HepG2 (cell line): Measurements from ENCODE around the gene P2RX2. TPM values are rescaled to one million over a fixed set of nuclear protein-coding genes. Genes with fewer than 3 reads are reported as not detected.

Source experiments
- ATAC-seq: fragments of 200-7000 bp; cut with Tn5 transposase; 3 replicates; pipeline ENCODE4 v1.9.1; 2020; ENCODE audit warnings: mild to moderate bottlenecking, moderate library complexity
- BruUV-seq: library from RNA; stranded (reverse); fragments of 400-500 nt; replicated peaks from 2 replicates; lab custom pipeline; 2021; lab: Mats Ljungman, UMichigan
- CTCF ChIA-PET: fragments of 300-600 bp; formaldehyde crosslinking; extraction: SDS; loops from one replicate; lab custom pipeline; 2021; ENCODE audit warnings: low total read pairs, inconsistent platforms, low intra/inter-chr PET ratio; lab: Yijun Ruan, JAX
- POLR2A ChIA-PET: fragments of 350-600 bp; sonication (Branson Sonifier 250); formaldehyde crosslinking; loops from one replicate; lab custom pipeline; 2020; ENCODE audit warnings: antibody characterized with exemption, inconsistent platforms; lab: Yijun Ruan, JAX
- DNase-seq: peaks from one replicate; pipeline ENCODE4 v3.0.0-alpha.2; 2015; ENCODE audit warnings: low spot score
- FAIRE-seq: peaks from 3 replicates; lab custom pipeline; 2011; peaks lifted over from hg19 to GRCh38; lab: Jason Lieb, UNC
- H2AFZ ChIP-seq: one replicate; pipeline ENCODE4 v1.6.1; 2011; ENCODE audit warnings: low read length, inconsistent platforms
- H3K27ac ChIP-seq: fragments of 300-600 bp; 3 replicates; pipeline ENCODE4 v1.8.0; 2011; ENCODE audit warnings: mixed run types, mild to moderate bottlenecking, mixed read lengths, low read length, inconsistent platforms; ENCODE audit not compliant: insufficient read depth; ENCODE audit errors: extremely low read length
- H3K27me3 ChIP-seq, 2 experiments: fragments of 200-600 bp in 1 of 2; 2 replicates in 1 of 2; 3 replicates in 1 of 2; pipeline versions ENCODE4 v1.6.0 to v1.8.0; 2011; ENCODE audit warnings: low read length in 2 of 2, mild to moderate bottlenecking in 2 of 2, moderate library complexity in 2 of 2, inconsistent platforms in 1 of 2; ENCODE audit not compliant: insufficient read depth in 2 of 2, control insufficient read depth in 1 of 2
- H3K36me3 ChIP-seq, 2 experiments: fragments of 200-600 bp in 1 of 2; replicated peaks in 1 of 2; 2 replicates in 1 of 2; 3 replicates in 1 of 2; pipeline versions ENCODE4 v1.5.1 to v1.8.0; 2011; ENCODE audit warnings: low read length in 2 of 2, inconsistent platforms in 1 of 2; ENCODE audit not compliant: insufficient read depth in 2 of 2, control insufficient read depth in 1 of 2
- H3K4me1 ChIP-seq: 2 replicates; pipeline ENCODE4 v1.5.1; 2012; ENCODE audit warnings: low read length, inconsistent platforms; ENCODE audit not compliant: insufficient read depth
- H3K4me2 ChIP-seq: 2 replicates; pipeline ENCODE4 v1.6.0; 2011; ENCODE audit warnings: low read depth, low read length, inconsistent platforms
- H3K4me3 ChIP-seq, 3 experiments: fragments of 200-600 bp in 1 of 3; sonication (generic), shearing (Covaris generic) in 1 of 3; replicated peaks in 1 of 3; 2 replicates each; pipeline ENCODE4 v1.5.1; 2011 to 2016; ENCODE audit warnings: low read length in 3 of 3, inconsistent platforms in 2 of 3, low read depth in 2 of 3, mild to moderate bottlenecking in 2 of 3, control low read depth in 1 of 3, mixed read lengths in 1 of 3; ENCODE audit not compliant: insufficient read depth in 1 of 3
- H3K79me2 ChIP-seq: one replicate; pipeline ENCODE4 v1.6.1; 2011; ENCODE audit warnings: low read length, inconsistent platforms; ENCODE audit not compliant: insufficient read depth
- H3K9ac ChIP-seq: 2 replicates; pipeline ENCODE4 v1.6.0; 2011; ENCODE audit warnings: mild to moderate bottlenecking, low read depth, low read length, inconsistent platforms; ENCODE audit not compliant: insufficient read depth
- H3K9me3 ChIP-seq: 2 replicates; pipeline ENCODE4 v1.5.1; 2012; ENCODE audit warnings: mild to moderate bottlenecking, low read length
- H4K20me1 ChIP-seq: 2 replicates; pipeline ENCODE4 v1.6.0; 2011; ENCODE audit warnings: inconsistent platforms, mild to moderate bottlenecking, low read length, moderate library complexity; ENCODE audit not compliant: insufficient read depth
- ARHGAP35 ChIP-seq: sonication (generic); formaldehyde crosslinking; IDR thresholded peaks from 2 replicates; pipeline ENCODE4 v1.9.0; 2022; ENCODE audit warnings: mild to moderate bottlenecking, inconsistent platforms, moderate library complexity, missing genetic modification reagents, borderline replicate concordance
- HMG20B ChIP-seq: conservative IDR thresholded peaks from 2 replicates; pipeline ENCODE4 v1.6.1; 2016; ENCODE audit warnings: missing genetic modification reagents, missing compliant biosample characterization
- IKZF4 ChIP-seq: sonication (generic); formaldehyde crosslinking; IDR thresholded peaks from 2 replicates; pipeline ENCODE4 v1.5.1; 2020; ENCODE audit warnings: borderline replicate concordance, mild to moderate bottlenecking, low read depth, missing genetic modification reagents; ENCODE audit errors: not compliant biosample characterization
- IRF2 ChIP-seq: IDR thresholded peaks from 2 replicates; pipeline ENCODE4 v1.6.1; 2018; ENCODE audit warnings: missing genetic modification reagents, missing compliant biosample characterization
- MYNN ChIP-seq: sonication (generic); formaldehyde crosslinking; IDR thresholded peaks from 2 replicates; pipeline ENCODE4 v1.4.0; 2020; ENCODE audit warnings: mild to moderate bottlenecking, low read depth, missing genetic modification reagents
- NR2F2 ChIP-seq: IDR thresholded peaks from 2 replicates; pipeline ENCODE4 v1.6.1; 2012; ENCODE audit warnings: low read depth, inconsistent platforms, borderline replicate concordance
- ZNF12 ChIP-seq: sonication (generic); formaldehyde crosslinking; IDR thresholded peaks from 2 replicates; pipeline ENCODE4 v1.5.0; 2020; ENCODE audit warnings: missing genetic modification reagents
- ZNF382 ChIP-seq: sonication (generic); formaldehyde crosslinking; IDR thresholded peaks from 2 replicates; pipeline ENCODE4 v1.5.0; 2020; ENCODE audit warnings: missing genetic modification reagents, mild to moderate bottlenecking, borderline replicate concordance
- ZNF414 ChIP-seq: sonication (generic); formaldehyde crosslinking; IDR thresholded peaks from 2 replicates; pipeline ENCODE4 v1.5.0; 2020; ENCODE audit warnings: missing genetic modification reagents
- ZNF687 ChIP-seq: sonication (generic); formaldehyde crosslinking; IDR thresholded peaks from 2 replicates; pipeline ENCODE4 v1.5.1; 2020; ENCODE audit warnings: mild to moderate bottlenecking, missing genetic modification reagents, moderate library complexity
- ZNF770 ChIP-seq: sonication (generic); formaldehyde crosslinking; IDR thresholded peaks from 2 replicates; pipeline ENCODE4 v1.5.0; 2020; ENCODE audit warnings: mild to moderate bottlenecking, missing genetic modification reagents
- WGBS: methylation state at CpG from one replicate; pipeline ENCODE4 v1.1.6; 2017; ENCODE audit warnings: low lambda C conversion rate; 5-methylcytosine and 5-hydroxymethylcytosine counted together
- in situ Hi-C: cut with HindIII; loops from 2 replicates; pipeline ENCODE4 v1.10.0; 2017; ENCODE audit warnings: low pct_unique_long_range_greater_than_20kb; ENCODE audit not compliant: extremely low pct_ligation_motif_present
- intact Hi-C: fragments of 100-400 bp; cut with micrococcal nuclease; formaldehyde crosslinking; loops from one replicate; pipeline ENCODE4 v1.10.0; 2022; ENCODE audit not compliant: unreplicated experiment
- polyA plus RNA-seq, 8 experiments: library from polyadenylated mRNA; depleted of rRNA in 3 of 8; stranded (reverse) in 7 of 8; unstranded in 1 of 8; fragments of >200 nt; fragmentation: Illumina TruSeq in 4 of 8; extraction: Trizol in 4 of 8; gene quantifications; 2 replicates each; pipeline versions ENCODE4 v1.2.1 to v1.2.3, GENCODE V29; 2011 to 2016; ENCODE audit warnings: low read depth in 4 of 8, missing spikeins in 1 of 8, mixed read lengths in 1 of 8; ENCODE audit not compliant: insufficient read depth in 1 of 8
- total RNA-seq, 5 experiments: library from RNA; depleted of rRNA; stranded (reverse); fragments of >200 nt; fragmentation: Illumina TruSeq; extraction: Trizol; gene quantifications; 2 replicates each; pipeline ENCODE4 v1.2.3, GENCODE V29; 2016; ENCODE audit warnings: low read depth in 1 of 5

The P2RX2 gene
- total and polyA plus RNA-seq, 2 of the 13 experiments (the other 11 are each of a cell fraction or from before 2014, with no cell fraction given) = not detected

- DNase-seq (no peak), ATAC-seq (no peak)
- Histone ChIP-seq H3K4me2 (no peak overlapping the region), H3K27me3 (peaks cover 7 to 42% of the 10 kb centered on the region in 2 experiments; a peak in 4 of 5 replicates), H3K9ac (no peak overlapping the region), H3K4me1 (peaks cover 20% of the 10 kb centered on the region), H3K79me2 (no peaks in the 10 kb centered on the region), H4K20me1 (no peaks in the 10 kb centered on the region)
- ChIA-PET POLR2A (no interaction called here), CTCF (no interaction called here)
- no TSS peak for BruUV-seq
- TF ChIP-seq ZNF382 (CRISPR knock-in tag) = no peak
- peak; percentile 31; the same call in 1 of the 2 replicates for TF ChIP-seq ZNF770
- TF ChIP-seq, all 625 proteins: peak for 1
- H2AFZ ChIP-seq = no peak overlapping the region
- no peaks in the 10 kb centered on the region for H3K9me3 ChIP-seq
- in situ Hi-C loops = no loop called here
- H3K27ac ChIP-seq = no peak overlapping the region
- no peak overlapping the region for H3K4me3 ChIP-seq
- FAIRE-seq = no peak
- WGBS = 53% methylated on average over 11 of the region's 11 CpGs
- no peaks in the 10 kb centered on the region for H3K36me3 ChIP-seq
- intact Hi-C loops = no loop called here
Measured at GRCh38 chr12:132595183-132595582, 23.4 kb upstream of the P2RX2 start.

GRCh38 chr12:132596016-132596415 lies 22.6 kb upstream of the P2RX2 start:
- no peak overlapping the region for H3K9ac ChIP-seq
- no peaks in the 10 kb centered on the region for H3K9me3 ChIP-seq
- ATAC-seq (no peak), DNase-seq (no peak), FAIRE-seq (no peak)
- H2AFZ ChIP-seq = no peak overlapping the region
- no peak overlapping the region for H3K4me2 ChIP-seq
- no peak overlapping the region for H3K4me3 ChIP-seq
- WGBS = 61% methylated on average over 16 of the region's 18 CpGs
- no peaks in the 10 kb centered on the region for H3K79me2 ChIP-seq
- BruUV-seq = no TSS peak
- intact Hi-C loops (no loop called here), in situ Hi-C loops (no loop called here)
- ChIA-PET POLR2A (no interaction called here), CTCF (no interaction called here)
- H3K36me3 ChIP-seq = no peaks in the 10 kb centered on the region
- no peaks in the 10 kb centered on the region for H4K20me1 ChIP-seq
- H3K27ac ChIP-seq = no peak overlapping the region
- H3K27me3 ChIP-seq = peaks cover 7 to 42% of the 10 kb centered on the region in 2 experiments; a peak in 4 of 5 replicates
- H3K4me1 ChIP-seq = peaks cover 28% of the 10 kb centered on the region
- TF ChIP-seq IKZF4 (no peak), IRF2 (CRISPR knock-in tag) (no peak), MYNN (no peak), ZNF414 (no peak), ZNF687 (peak; percentile 14; the same call in 1 of the 2 replicates), ARHGAP35 (no peak), HMG20B (CRISPR knock-in tag) (no peak), ZNF12 (CRISPR knock-in tag) (peak; percentile 89), NR2F2 (no peak)
